ENCODE measurements around the gene CDKAL1. TPM values are rescaled to one million over a fixed set of nuclear protein-coding genes. Genes with fewer than 3 reads are reported as not detected.

The CDKAL1 gene
- total and polyA plus RNA-seq, 2 of the 13 experiments (the other 11 are each of a cell fraction or from before 2014, with no cell fraction given) = 9.5 to 27.7 TPM

GRCh38 chr6:20534295-20535262 lies at the start of gene CDKAL1 (continued):
- TF ChIP-seq FOXP4 (CRISPR knock-in tag; IDR thresholded peaks at IDR 0.05) (peak; percentile 25; the same call in 1 of the 2 replicates), KDM6A (CRISPR knock-in tag; IDR thresholded peaks at IDR 0.05; ENCODE audit: low read depth) (no peak), U2AF2 (IDR thresholded peaks at IDR 0.05; ENCODE audit: low read depth, low read length) (no peak), ATF2 (CRISPR knock-in tag; IDR thresholded peaks at IDR 0.05) (peak; percentile 90), ZNF225 (CRISPR knock-in tag; IDR thresholded peaks at IDR 0.05) (no peak), SMAD3 (CRISPR knock-in tag; IDR thresholded peaks at IDR 0.05) (peak; percentile 87), ZMYM4 (CRISPR knock-in tag; IDR thresholded peaks at IDR 0.05) (peak; percentile 97), ZNF607 (CRISPR knock-in tag; IDR thresholded peaks at IDR 0.05; ENCODE audit: borderline replicate concordance) (peak; percentile 23; the same call in 1 of the 2 replicates), ZHX2 (IDR thresholded peaks at IDR 0.05; ENCODE audit: low read depth) (peak; percentile 65; the same call in 1 of the 2 replicates), ZHX2 (CRISPR knock-in tag; IDR thresholded peaks at IDR 0.05; ENCODE audit: borderline replicate concordance) (no peak; the same call in 1 of the 2 replicates), ZNF737 (CRISPR knock-in tag; IDR thresholded peaks at IDR 0.05; ENCODE audit: borderline replicate concordance) (no peak), KDM2A (CRISPR knock-in tag; IDR thresholded peaks at IDR 0.05; ENCODE audit: borderline replicate concordance, low read depth) (peak; percentile 85; the same call in 1 of the 2 replicates), NFKB2 (CRISPR knock-in tag; IDR thresholded peaks at IDR 0.05; ENCODE audit: borderline replicate concordance) (0 out of 2 replicates have a peak, but pooled peaks have one; percentile 54), HCFC1 (IDR thresholded peaks at IDR 0.05; ENCODE audit: low read depth, low read length) (peak; percentile 64; the same call in 1 of the 2 replicates), KMT2A (CRISPR knock-in tag; IDR thresholded peaks at IDR 0.05) (peak; percentile 92), RFX3 (CRISPR knock-in tag; IDR thresholded peaks at IDR 0.05) (peak; percentile 15; the same call in 1 of the 2 replicates), TFE3 (CRISPR knock-in tag; IDR thresholded peaks at IDR 0.05) (no peak), CC2D1A (CRISPR knock-in tag; IDR thresholded peaks at IDR 0.05) (peak; percentile 64; the same call in 1 of the 2 replicates)
